ENCODE data around the gene SNRPD3. TPM values are rescaled to one million over a fixed set of nuclear protein-coding genes. Genes with fewer than 3 reads are reported as not detected.
"Not testable (repeated sequence)": the region's sequence is repeated elsewhere in the genome, so short reads cannot be mapped to it uniquely, and the experiment has no call there.

SNRPD3 gene
- total RNA-seq, 1 experiment from 2014 or later, result 234 TPM

- Histone ChIP-seq H3K27me3 (replicated peaks) (no peaks in the 10 kb centered on the region), H3K27ac (no peak overlapping the region), H3K36me3 (peaks cover 83% of the 10 kb centered on the region), H3K4me1 (replicated peaks) (no peaks in the 10 kb centered on the region), H3K9me3 (replicated peaks) (no peaks in the 10 kb centered on the region), H3K4me3 (no peak overlapping the region)
- DNase-seq (ENCODE audit: low read depth in 1 of 2, low spot score in 2 of 2), result no peak
Observed at GRCh38 chr22:24543679-24544243, 12.0 kb upstream of the SNRPD3 start.

DNA sequence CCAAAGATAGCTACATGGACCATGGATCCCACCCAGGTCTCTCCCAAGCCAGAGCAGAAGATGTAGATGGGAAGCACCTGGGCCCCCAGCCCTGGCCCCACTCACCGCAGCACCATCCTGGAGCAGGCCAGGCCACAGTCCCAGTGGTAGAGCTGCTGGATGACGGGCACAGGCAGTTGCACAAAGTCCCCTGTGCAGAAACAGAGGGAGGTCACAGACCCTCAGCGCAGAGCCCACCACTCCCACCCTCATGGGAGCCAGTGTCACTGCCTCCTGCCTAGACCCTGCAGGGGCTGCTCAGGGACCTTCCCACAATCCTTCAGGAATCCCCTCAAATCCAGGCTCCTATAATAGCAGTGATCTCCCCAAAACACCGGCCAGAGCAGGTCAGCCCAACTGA is 7.0 kb upstream of the SNRPD3 start:
- H3K27ac ChIP-seq, result no peak overlapping the region
- no peaks in the 10 kb centered on the region for H3K9me3 ChIP-seq (replicated peaks)
- peaks cover 8% of the 10 kb centered on the region for H3K4me1 ChIP-seq (replicated peaks)
- no peaks in the 10 kb centered on the region for H3K27me3 ChIP-seq (replicated peaks)
- DNase-seq (ENCODE audit: low read depth in 1 of 2, low spot score in 2 of 2), result no peak
- H3K4me3 ChIP-seq, result no peak overlapping the region
- H3K36me3 ChIP-seq, result peaks cover 70% of the 10 kb centered on the region

DNA sequence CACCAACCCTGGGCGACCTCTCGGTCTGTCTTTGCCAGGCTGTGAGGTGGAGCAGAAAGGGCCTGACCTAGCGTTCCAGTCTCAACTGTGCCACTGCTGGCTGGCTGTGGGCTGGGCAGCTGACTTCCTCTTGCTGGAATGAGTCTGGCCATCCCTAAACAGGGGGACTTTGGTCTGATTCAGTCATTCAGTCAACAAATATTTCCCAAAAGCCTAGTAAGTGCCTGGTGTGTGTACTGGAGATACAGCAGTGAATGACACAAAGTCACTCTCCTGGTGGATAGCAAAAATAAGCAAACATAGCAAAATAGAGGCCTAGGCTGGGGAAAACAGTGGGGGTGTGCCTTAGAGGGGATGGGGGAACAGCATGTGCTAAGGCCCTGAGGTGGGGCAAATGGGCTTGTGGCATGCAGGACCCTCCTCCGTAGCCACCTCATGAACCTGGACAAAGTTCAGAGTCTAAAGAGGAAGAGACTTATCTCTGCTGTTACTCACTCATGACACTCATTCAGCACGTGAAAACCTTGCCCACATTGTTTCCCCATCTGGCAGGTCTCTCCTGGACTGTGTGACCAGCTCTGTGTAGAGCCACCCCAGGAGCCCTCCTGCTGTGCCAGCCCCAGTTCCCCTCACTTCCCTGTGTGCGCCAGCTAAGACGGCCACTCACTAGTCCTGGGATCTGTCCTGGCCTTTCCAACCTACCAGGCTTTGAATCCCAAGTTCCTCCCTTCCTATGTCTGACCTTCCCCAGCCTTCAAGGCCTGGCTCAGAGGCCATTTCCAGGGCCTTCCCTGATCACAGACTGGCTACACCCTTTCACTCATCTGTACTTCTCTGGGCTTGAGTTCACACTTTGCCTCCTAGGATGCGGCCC is 5.5 kb upstream of the SNRPD3 start:
- no peak overlapping the region for H3K27ac ChIP-seq
- no peaks in the 10 kb centered on the region for H3K9me3 ChIP-seq (replicated peaks)
- peaks cover 12% of the 10 kb centered on the region for H3K4me1 ChIP-seq (replicated peaks)
- H3K4me3 ChIP-seq, result no peak overlapping the region
- H3K36me3 ChIP-seq, result peaks cover 66% of the 10 kb centered on the region
- no peak for DNase-seq (ENCODE audit: low read depth in 1 of 2, low spot score in 2 of 2)
- H3K27me3 ChIP-seq (replicated peaks), result no peaks in the 10 kb centered on the region

DNA sequence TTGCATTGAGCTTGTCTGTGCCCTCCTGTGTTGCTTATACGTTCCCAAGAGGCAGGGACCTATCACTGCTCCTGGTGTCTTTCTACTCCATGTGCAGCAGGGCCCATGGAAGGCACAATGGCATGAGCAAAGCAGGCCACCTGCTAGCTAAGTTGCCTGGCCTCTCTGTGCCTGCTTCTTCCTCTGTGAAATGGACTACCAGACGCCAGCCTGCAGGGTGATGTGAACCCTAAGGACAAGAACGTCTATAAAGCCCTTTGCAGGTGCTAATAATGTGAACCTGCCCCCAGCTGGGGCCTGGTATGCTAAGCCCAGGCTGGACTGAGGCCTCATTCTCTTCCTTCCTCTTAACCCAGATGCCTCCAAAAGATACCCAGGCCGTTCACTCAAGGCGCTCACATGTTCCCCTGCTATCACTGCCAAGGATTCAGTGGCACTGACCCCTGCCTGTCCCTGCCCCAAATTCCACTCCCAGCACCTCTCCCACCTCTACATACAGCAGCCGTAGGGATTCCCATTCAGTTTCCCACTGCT is 4.8 kb upstream of the SNRPD3 start:
- H3K4me3 ChIP-seq, result no peak overlapping the region
- H3K27ac ChIP-seq, result no peak overlapping the region
- no peaks in the 10 kb centered on the region for H3K27me3 ChIP-seq (replicated peaks)
- peaks cover 63% of the 10 kb centered on the region for H3K36me3 ChIP-seq
- H3K9me3 ChIP-seq (replicated peaks), result no peaks in the 10 kb centered on the region
- DNase-seq (ENCODE audit: low read depth in 1 of 2, low spot score in 2 of 2), result no peak
- H3K4me1 ChIP-seq (replicated peaks), result peaks cover 12% of the 10 kb centered on the region

GRCh38 chr22:24552503-24553286 is 3.1 kb upstream of the SNRPD3 start:
- Histone ChIP-seq H3K36me3 (peaks cover 59% of the 10 kb centered on the region), H3K4me1 (replicated peaks) (peaks cover 18% of the 10 kb centered on the region)
- DNase-seq (ENCODE audit: low read depth in 1 of 2, low spot score in 2 of 2); H3K27me3 ChIP-seq (replicated peaks); H3K9me3 ChIP-seq (replicated peaks); H3K27ac ChIP-seq; H3K4me3 ChIP-seq: not testable (repeated sequence)

- Histone ChIP-seq H3K27me3 (replicated peaks) (no peaks in the 10 kb centered on the region), H3K9me3 (replicated peaks) (no peaks in the 10 kb centered on the region), H3K4me3 (peak overlapping the region; percentile 89), H3K4me1 (replicated peaks) (peaks cover 18% of the 10 kb centered on the region), H3K27ac (peak overlapping the region; percentile 72; the same call in 1 of the 2 replicates), H3K36me3 (peaks cover 59% of the 10 kb centered on the region)
- no peak for DNase-seq (ENCODE audit: low read depth in 1 of 2, low spot score in 2 of 2)
Observed at GRCh38 chr22:24553597-24554312, 2.0 kb upstream of the SNRPD3 start.

DNA sequence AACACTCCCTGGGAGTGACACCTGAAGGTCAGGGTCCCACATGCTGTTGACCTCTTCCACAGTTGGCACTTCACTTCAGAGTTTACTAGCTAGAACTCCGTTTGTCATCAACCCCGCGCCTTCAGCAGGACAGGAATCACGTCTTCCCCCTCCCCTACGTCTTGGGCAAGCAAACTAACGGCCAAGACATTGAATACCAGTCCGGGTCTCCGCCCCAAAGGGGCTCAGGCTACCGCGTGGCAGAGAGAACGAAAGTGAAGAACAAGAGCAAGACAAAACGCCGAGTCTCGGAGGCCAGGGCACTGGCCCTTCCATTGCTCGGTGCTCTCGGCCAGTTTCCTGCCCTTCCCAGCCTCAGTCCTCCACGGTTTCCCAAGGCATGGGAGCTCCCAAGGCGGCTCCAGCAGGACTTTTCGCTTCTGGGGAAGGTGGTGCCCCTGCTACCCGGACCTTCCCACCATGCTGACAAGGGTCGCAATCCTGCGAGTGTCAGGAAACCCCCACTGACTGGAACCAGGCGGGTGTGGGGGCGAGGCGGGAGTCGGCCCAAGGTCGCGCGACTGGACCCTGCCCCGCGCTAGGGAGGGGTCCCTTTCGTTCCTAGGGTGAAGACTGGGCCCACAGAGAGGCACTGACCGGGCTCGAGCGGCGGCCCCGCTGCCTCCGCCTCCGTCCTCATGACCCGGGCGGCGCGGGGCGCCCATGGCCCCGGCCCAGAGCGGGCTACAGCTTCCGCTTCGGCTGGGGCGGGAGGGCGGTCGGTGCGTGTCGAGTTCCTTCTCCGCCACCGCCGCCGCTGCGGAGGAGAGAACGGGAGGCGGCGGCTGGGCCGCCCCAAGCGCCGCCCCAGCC is 1.3 kb upstream of the SNRPD3 start, which contains the start of gene GUCD1:
TSS of gene GUCD1 (minus strand) at position 826 of the 852 bp plus-strand sequence. CDS start at position 679, 147 bp downstream.
- peaks cover 59% of the 10 kb centered on the region for H3K36me3 ChIP-seq
- H3K27me3 ChIP-seq (replicated peaks), result no peaks in the 10 kb centered on the region
- peak within 1 kb of the TSS; percentile 95 for H3K27ac ChIP-seq
- no peaks in the 10 kb centered on the region for H3K9me3 ChIP-seq (replicated peaks)
- H3K4me1 ChIP-seq (replicated peaks), result peaks cover 18% of the 10 kb centered on the region
- H3K4me3 ChIP-seq, result peak within 1 kb of the TSS; percentile 89
- peak; percentile 49 to 55 for DNase-seq (ENCODE audit: low read depth in 1 of 2, low spot score in 2 of 2)

DNA sequence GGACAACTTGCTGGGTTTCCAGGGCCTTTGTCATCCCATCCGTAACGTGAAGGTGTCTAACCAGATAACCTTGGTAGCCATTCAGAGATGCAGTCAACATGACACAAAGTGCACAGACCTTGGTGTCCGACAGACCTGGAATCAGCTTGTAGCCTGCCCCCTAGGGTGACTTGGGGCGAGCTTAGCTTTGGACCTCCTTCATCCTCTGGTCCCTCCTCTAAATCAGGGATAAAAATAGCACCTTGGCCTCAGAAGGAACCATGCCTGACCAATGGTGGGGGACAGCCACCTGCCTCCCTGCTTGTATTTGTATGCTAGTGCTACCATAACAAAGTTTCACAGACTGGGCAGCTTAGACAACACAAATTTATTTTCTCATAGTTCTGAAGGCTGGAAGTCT is 3.7 kb downstream of the SNRPD3 start:
- Histone ChIP-seq H3K27ac (no peak overlapping the region), H3K36me3 (peaks cover 70% of the 10 kb centered on the region), H3K9me3 (replicated peaks) (no peaks in the 10 kb centered on the region), H3K27me3 (replicated peaks) (no peaks in the 10 kb centered on the region), H3K4me1 (replicated peaks) (peaks cover 6% of the 10 kb centered on the region; the same call in 1 of the 2 replicates), H3K4me3 (no peak overlapping the region)
- no peak for DNase-seq (ENCODE audit: low read depth in 1 of 2, low spot score in 2 of 2)

GRCh38 chr22:24563246-24563645 is 7.4 kb downstream of the SNRPD3 start:
- Histone ChIP-seq H3K4me3 (no peak overlapping the region), H3K27me3 (replicated peaks) (no peaks in the 10 kb centered on the region), H3K4me1 (replicated peaks) (peaks cover 14% of the 10 kb centered on the region), H3K36me3 (peaks cover 75% of the 10 kb centered on the region), H3K27ac (no peak overlapping the region), H3K9me3 (replicated peaks) (no peaks in the 10 kb centered on the region)
- no peak for DNase-seq (ENCODE audit: low read depth in 1 of 2, low spot score in 2 of 2)

- peaks cover 14% of the 10 kb centered on the region for H3K4me1 ChIP-seq (replicated peaks)
- no peak for DNase-seq (ENCODE audit: low read depth in 1 of 2, low spot score in 2 of 2)
- peaks cover 73% of the 10 kb centered on the region for H3K36me3 ChIP-seq
- no peaks in the 10 kb centered on the region for H3K27me3 ChIP-seq (replicated peaks)
- no peak overlapping the region for H3K27ac ChIP-seq
- no peak overlapping the region for H3K4me3 ChIP-seq
- no peaks in the 10 kb centered on the region for H3K9me3 ChIP-seq (replicated peaks)
Observed at GRCh38 chr22:24564376-24565058, 8.7 kb downstream of the SNRPD3 start.

GRCh38 chr22:24565077-24565476 is 9.3 kb downstream of the SNRPD3 start:
- Histone ChIP-seq H3K27me3 (replicated peaks) (no peaks in the 10 kb centered on the region), H3K36me3 (peaks cover 75% of the 10 kb centered on the region), H3K4me3 (no peak overlapping the region), H3K4me1 (replicated peaks) (peaks cover 14% of the 10 kb centered on the region), H3K27ac (no peak overlapping the region), H3K9me3 (replicated peaks) (no peaks in the 10 kb centered on the region)
- no peak for DNase-seq (ENCODE audit: low read depth in 1 of 2, low spot score in 2 of 2)

DNA sequence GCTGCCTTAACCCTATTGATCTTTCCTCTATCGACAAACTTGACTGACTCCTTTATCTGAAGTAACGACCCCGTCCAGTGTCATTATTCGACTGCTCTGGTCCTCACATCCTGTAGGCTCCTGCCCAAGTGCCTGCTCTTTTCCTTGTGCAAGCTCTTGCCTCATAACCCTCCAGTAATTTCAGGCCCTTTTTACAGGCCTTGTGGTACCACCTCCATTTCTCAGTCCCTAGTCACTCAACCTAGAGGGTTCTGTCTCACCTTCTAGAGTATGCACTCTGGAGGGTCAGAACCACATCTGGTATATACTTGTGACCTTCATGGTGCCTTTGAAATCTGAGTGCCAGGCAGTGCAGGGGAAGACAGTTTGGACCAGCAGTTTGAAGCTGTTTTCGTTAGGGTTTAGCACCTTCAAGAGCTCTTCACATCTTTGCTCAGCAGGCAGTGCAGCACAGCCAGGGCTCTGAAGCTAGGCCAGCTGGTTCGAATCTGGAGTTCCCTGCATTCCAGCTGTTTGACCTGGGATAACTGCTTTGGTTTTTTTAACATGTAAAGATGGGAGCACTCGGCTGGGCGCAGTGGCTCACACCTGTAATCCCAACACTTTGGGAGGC is 11.2 kb downstream of the SNRPD3 start:
- H3K4me1 ChIP-seq (replicated peaks), result peaks cover 14% of the 10 kb centered on the region

More for the DNA sequence above, 11.2 kb downstream of the SNRPD3 start:
- Histone ChIP-seq H3K27ac (no peak overlapping the region), H3K4me3 (no peak overlapping the region), H3K27me3 (replicated peaks) (no peaks in the 10 kb centered on the region), H3K36me3 (peaks cover 79% of the 10 kb centered on the region), H3K9me3 (replicated peaks) (no peaks in the 10 kb centered on the region)
- no peak for DNase-seq (ENCODE audit: low read depth in 1 of 2, low spot score in 2 of 2)

Measured in SJSA1 (cell line).